Peyer's patch (tissue), 4 donors: ENCODE measurements around the gene GNG13.

ENCODE experiments used
- CTCF ChIP-seq, 6 experiments: fragments of 450-650 bp in 4 of 6; fragments of 200-600 bp in 2 of 6; sonication (generic) in 1 of 6; IDR thresholded peaks; one replicate each; pipeline ENCODE4 v1.5.1; 2017 to 2019; ENCODE audit warnings: antibody characterized with exemption in 6 of 6, mild to moderate bottlenecking in 3 of 6, moderate library complexity in 1 of 6
- POLR2A ChIP-seq, 2 donors: fragments of 450-650 bp; IDR thresholded peaks; one replicate each; pipeline ENCODE4 v1.5.1; 2017; ENCODE audit warnings: antibody characterized with exemption in 2 of 2, mild to moderate bottlenecking in 2 of 2, moderate library complexity in 2 of 2

GRCh38 chr16:764848-765487 lies 35.6 kb downstream of the GNG13 start:
- TF ChIP-seq CTCF (IDR thresholded peaks at IDR 0.05) (no peak), POLR2A (IDR thresholded peaks at IDR 0.05) (no peak)
